Neural cell (in vitro differentiated cells): ENCODE data around the gene ADGRB3. TPM values are rescaled to one million over a fixed set of nuclear protein-coding genes. Genes with fewer than 3 reads are reported as not detected.

Experiments used
- H2AFZ ChIP-seq: fragments of 200-600, 300-800 bp; sonication (generic), shearing (Covaris generic); 2 replicates; pipeline ENCODE4 v1.6.0; 2014; ENCODE audit warnings: low read depth, mild to moderate bottlenecking, antibody characterized with exemption, low read length, moderate library complexity
- H3F3A ChIP-seq: fragments of 200-600 bp; shearing (Covaris generic); 2 replicates; pipeline ENCODE4 v1.6.1; 2016; ENCODE audit warnings: mild to moderate bottlenecking, moderate library complexity, mixed read lengths, antibody characterized with exemption, low read length; ENCODE audit not compliant: insufficient read depth, poor library complexity, severe bottlenecking
- H3K27ac ChIP-seq: fragments of 200-600, 300-800 bp; sonication (generic), shearing (Covaris generic); 2 replicates; pipeline ENCODE4 v1.5.1; 2014; ENCODE audit warnings: mild to moderate bottlenecking, low read length, moderate library complexity
- H3K27me3 ChIP-seq: fragments of 300-800, 200-600 bp; sonication (generic), shearing (Covaris generic); 2 replicates; pipeline ENCODE4 v1.6.0; 2014; ENCODE audit warnings: mild to moderate bottlenecking, low read depth, low read length, moderate library complexity; ENCODE audit not compliant: insufficient read depth
- H3K36me3 ChIP-seq: fragments of 300-800, 200-600 bp; sonication (generic), shearing (Covaris generic); 2 replicates; pipeline ENCODE4 v1.5.1; 2014; ENCODE audit warnings: mild to moderate bottlenecking, antibody characterized with exemption, low read length, moderate library complexity; ENCODE audit not compliant: insufficient read depth
- H3K4me2 ChIP-seq: fragments of 300-800, 200-600 bp; sonication (generic), shearing (Covaris generic); 2 replicates; pipeline ENCODE4 v1.6.0; 2014; ENCODE audit warnings: mild to moderate bottlenecking, low read length
- H3K4me3 ChIP-seq: fragments of 300-800, 200-600 bp; sonication (generic), shearing (Covaris generic); 2 replicates; pipeline ENCODE4 v1.5.1; 2014; ENCODE audit warnings: mild to moderate bottlenecking, low read length, moderate library complexity
- H3K79me2 ChIP-seq: fragments of 200-600 bp; shearing (Covaris generic); replicated peaks from 2 replicates; pipeline ENCODE4 v1.6.0; 2014; ENCODE audit warnings: mild to moderate bottlenecking, low read length, moderate library complexity; ENCODE audit not compliant: insufficient read depth
- H3K9ac ChIP-seq: fragments of 300-800, 200-600 bp; sonication (generic), shearing (Covaris generic); 2 replicates; pipeline ENCODE4 v1.6.1; 2016; ENCODE audit warnings: mild to moderate bottlenecking, low read length, mixed read lengths
- H3K9me2 ChIP-seq: fragments of 200-600 bp; shearing (Covaris generic); 2 replicates; pipeline ENCODE4 v1.6.1; 2016; ENCODE audit warnings: mild to moderate bottlenecking, low read length, mixed read lengths; ENCODE audit not compliant: insufficient read depth
- H3K9me3 ChIP-seq: fragments of 200-600, 300-800 bp; sonication (generic), shearing (Covaris generic); 2 replicates; pipeline ENCODE4 v1.6.1; 2016; ENCODE audit warnings: mild to moderate bottlenecking, mixed run types, low read length, moderate library complexity, mixed read lengths
- H4K20me1 ChIP-seq: fragments of 200-600 bp; shearing (Covaris generic); 2 replicates; pipeline ENCODE4 v1.6.1; 2016; ENCODE audit warnings: mild to moderate bottlenecking, mixed run types; ENCODE audit not compliant: insufficient read depth
- CTCF ChIP-seq: fragments of 450-650 bp; IDR thresholded peaks from 2 replicates; pipeline ENCODE4 v1.5.1; 2014; ENCODE audit warnings: antibody characterized with exemption, mild to moderate bottlenecking, moderate library complexity; ENCODE audit not compliant: poor library complexity, severe bottlenecking
- EP300 ChIP-seq: fragments of 450-650 bp; conservative IDR thresholded peaks from 2 replicates; pipeline ENCODE4 v1.6.1; 2014; ENCODE audit warnings: antibody characterized with exemption, mild to moderate bottlenecking, moderate library complexity; ENCODE audit not compliant: poor library complexity, severe bottlenecking
- EZH2 ChIP-seq: fragments of 200-600, 300-800 bp; shearing (Covaris generic), sonication (generic); IDR thresholded peaks from 2 replicates; pipeline ENCODE4 v1.6.1; 2014; ENCODE audit warnings: antibody characterized with exemption, low read length, borderline replicate concordance, mild to moderate bottlenecking; ENCODE audit not compliant: insufficient read depth, poor library complexity, severe bottlenecking
- MXI1 ChIP-seq: fragments of 450-650 bp; conservative IDR thresholded peaks from 2 replicates; pipeline ENCODE4 v1.6.1; 2014; ENCODE audit warnings: antibody characterized with exemption, mild to moderate bottlenecking; ENCODE audit not compliant: poor library complexity, severe bottlenecking
- POLR2AphosphoS5 ChIP-seq: IDR thresholded peaks from 2 replicates; pipeline ENCODE4 v1.6.1; 2012
- RAD21 ChIP-seq: fragments of 450-650 bp; conservative IDR thresholded peaks from 2 replicates; pipeline ENCODE4 v1.6.1; 2014; ENCODE audit warnings: antibody characterized with exemption, mild to moderate bottlenecking, moderate library complexity
- REST ChIP-seq: IDR thresholded peaks from 2 replicates; pipeline ENCODE4 v1.6.1; 2012; ENCODE audit warnings: borderline replicate concordance
- SMC3 ChIP-seq: fragments of 450-650 bp; conservative IDR thresholded peaks from 2 replicates; pipeline ENCODE4 v1.6.1; 2014; ENCODE audit warnings: antibody characterized with exemption, mild to moderate bottlenecking, moderate library complexity; ENCODE audit not compliant: poor library complexity
- TAF1 ChIP-seq: IDR thresholded peaks from 2 replicates; pipeline ENCODE4 v1.6.1; 2012; ENCODE audit warnings: low read depth
- polyA plus RNA-seq: library from polyadenylated mRNA; depleted of rRNA; stranded (reverse); fragments of >200 nt; gene quantifications from 2 replicates; pipeline ENCODE4 v1.2.3, GENCODE V29; 2014

The ADGRB3 gene
- polyA plus RNA-seq, 1 donor from 2014 or later, result 66.5 TPM

- peaks cover 41% of the 10 kb centered on the region for H3K79me2 ChIP-seq
- no peak overlapping the region for H2AFZ ChIP-seq
- H3K9me2 ChIP-seq, result no peaks in the 10 kb centered on the region
- no peaks in the 10 kb centered on the region for H4K20me1 ChIP-seq
- H3F3A ChIP-seq, result peaks cover 1% of the 10 kb centered on the region
- H3K4me3 ChIP-seq, result peak overlapping the region; percentile 82
- no peaks in the 10 kb centered on the region for H3K36me3 ChIP-seq
- TF ChIP-seq POLR2AphosphoS5 (no peak), TAF1 (no peak), EP300 (no peak), SMC3 (no peak), MXI1 (no peak)
- peak overlapping the region; percentile 83 for H3K4me2 ChIP-seq
- H3K27ac ChIP-seq, result no peak overlapping the region
- no peaks in the 10 kb centered on the region for H3K27me3 ChIP-seq
- H3K9me3 ChIP-seq, result no peaks in the 10 kb centered on the region
- no peak overlapping the region for H3K9ac ChIP-seq
Measured at GRCh38 chr6:68639211-68639610, 4.1 kb downstream of the ADGRB3 start.

GRCh38 chr6:68639826-68640490 lies 4.9 kb downstream of the ADGRB3 start:
- no peak overlapping the region for H3K9ac ChIP-seq
- H2AFZ ChIP-seq, result no peak overlapping the region
- no peaks in the 10 kb centered on the region for H3F3A ChIP-seq
- H3K4me3 ChIP-seq, result peak overlapping the region; percentile 82
- H3K9me3 ChIP-seq, result no peaks in the 10 kb centered on the region
- TF ChIP-seq SMC3, result no peak
- no peak for TF ChIP-seq POLR2AphosphoS5
- no peak for TF ChIP-seq EP300
- TF ChIP-seq MXI1, result no peak
- TF ChIP-seq TAF1, result no peak
- TF ChIP-seq CTCF, result no peak
- TF ChIP-seq EZH2, result no peak
- no peak for TF ChIP-seq RAD21
- TF ChIP-seq REST, result no peak
- H3K79me2 ChIP-seq, result peaks cover 41% of the 10 kb centered on the region
- H4K20me1 ChIP-seq, result no peaks in the 10 kb centered on the region
- no peaks in the 10 kb centered on the region for H3K27me3 ChIP-seq
- H3K9me2 ChIP-seq, result no peaks in the 10 kb centered on the region
- peak overlapping the region; percentile 61 for H3K4me2 ChIP-seq
- no peak overlapping the region for H3K27ac ChIP-seq
- no peaks in the 10 kb centered on the region for H3K36me3 ChIP-seq
